ENCODE measurements around the gene LTN1.
"Not testable (repeated sequence)": the region's sequence is repeated elsewhere in the genome, so short reads cannot be mapped to it uniquely, and the experiment has no call there.

Gene LTN1

DNA sequence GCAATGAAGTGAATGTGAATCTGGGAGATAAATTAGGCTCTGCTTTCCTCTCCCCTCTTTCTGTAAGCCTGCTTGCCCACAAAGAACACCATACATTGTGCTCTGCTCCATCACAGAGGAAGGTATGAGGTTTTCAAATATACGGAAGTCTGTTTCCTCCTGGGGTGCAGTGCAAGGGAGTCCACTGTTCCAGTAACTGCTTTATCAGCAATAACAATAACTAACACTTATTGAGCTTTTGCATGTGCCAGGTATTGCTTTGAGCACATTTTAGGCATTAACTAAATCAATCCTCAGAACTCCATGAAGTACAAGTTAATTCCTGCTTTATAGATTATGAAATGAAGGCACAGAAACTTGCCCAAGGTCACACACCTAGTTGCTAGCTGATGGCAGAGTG is 10.0 kb downstream of the LTN1 start:
- DNase-seq: no peak

DNA sequence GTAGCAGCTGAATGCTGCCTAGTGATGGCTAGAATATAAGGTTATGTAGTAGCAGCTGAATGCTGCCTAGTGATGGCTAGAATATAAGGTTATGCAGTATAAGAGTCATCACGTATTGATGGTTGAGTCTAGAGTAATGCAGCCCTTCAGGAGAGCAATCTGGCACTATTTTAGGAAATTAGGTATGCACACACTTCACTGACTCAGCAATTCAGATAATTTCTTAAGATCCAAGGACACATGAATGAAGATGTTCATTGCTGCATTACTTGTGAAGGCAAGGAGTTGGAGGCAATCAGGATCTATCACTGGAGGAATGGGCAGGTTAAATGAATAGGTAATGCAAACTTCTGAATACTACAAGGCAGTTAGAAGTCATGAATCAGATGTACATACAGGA is 13.6 kb downstream of the LTN1 start:
- DNase-seq: no peak

DNA sequence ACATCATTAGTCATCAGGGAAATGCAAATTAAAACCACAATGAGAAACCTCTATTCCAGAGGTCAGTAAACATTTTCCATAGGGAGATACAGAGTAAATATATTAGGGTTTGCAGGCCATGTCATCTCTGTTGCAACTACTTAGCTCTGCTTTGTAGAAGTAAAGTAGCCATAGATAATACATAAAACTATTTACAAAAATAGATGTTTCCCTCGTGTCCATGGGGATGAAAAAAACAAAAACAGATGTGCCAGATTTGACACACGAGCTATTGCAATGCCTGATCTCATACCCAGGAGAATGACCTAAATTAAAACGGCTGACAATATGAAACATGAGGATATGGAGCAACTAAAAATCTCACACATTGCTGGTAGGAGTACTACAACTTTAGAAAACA is 17.3 kb downstream of the LTN1 start:
- DNase-seq: no peak

DNA sequence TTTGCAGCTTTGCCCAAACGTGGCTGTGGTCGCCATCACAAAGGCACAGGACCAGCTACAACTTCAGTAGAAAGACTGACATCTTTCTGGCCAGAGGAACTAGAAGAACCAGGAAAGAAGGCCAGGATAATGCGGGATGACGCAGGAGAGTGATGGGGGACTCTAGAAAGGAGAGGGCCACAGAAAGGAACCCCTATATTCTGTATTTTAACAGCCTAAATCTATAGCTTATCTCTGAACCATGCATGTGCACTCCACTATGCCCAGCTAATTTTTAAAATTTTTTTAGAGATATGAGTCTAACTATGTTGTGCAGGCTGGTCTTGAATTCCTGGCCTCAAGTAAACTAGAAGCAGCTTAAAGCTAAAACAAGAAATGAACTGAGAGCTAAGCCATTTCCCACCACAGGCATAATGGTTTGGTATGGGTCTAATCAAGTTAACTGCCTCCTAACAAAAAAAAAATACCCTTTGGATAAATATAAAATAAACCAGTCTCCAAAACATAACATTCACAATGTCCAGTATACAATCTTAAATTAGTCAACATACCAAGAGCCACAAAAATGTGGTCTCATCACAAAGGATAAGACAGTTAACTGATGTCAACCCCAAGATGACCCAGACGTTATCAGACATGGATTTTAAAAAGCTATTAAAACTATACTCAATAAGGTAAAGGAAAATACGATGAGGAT is 18.0 kb downstream of the LTN1 start:
- DNase-seq: no peak

DNA sequence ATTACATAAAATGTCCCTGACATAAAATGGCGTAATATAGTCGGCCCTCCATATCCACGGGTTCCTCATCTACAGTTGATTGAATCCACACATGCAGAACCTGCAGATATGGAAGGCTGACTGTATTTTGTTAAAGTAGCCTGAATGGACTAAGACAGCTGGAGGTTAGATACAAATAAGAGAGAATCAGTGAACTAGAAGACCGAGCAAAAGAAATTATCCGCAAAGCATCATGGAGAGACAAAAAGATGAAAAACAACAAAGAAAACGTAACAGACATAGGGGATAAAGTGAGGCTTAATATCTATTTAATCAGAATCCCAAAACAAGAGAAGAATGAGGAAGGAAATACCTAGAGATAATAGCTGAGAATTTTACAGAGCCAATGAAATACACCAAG is 20.3 kb downstream of the LTN1 start:
- DNase-seq: no peak

DNA sequence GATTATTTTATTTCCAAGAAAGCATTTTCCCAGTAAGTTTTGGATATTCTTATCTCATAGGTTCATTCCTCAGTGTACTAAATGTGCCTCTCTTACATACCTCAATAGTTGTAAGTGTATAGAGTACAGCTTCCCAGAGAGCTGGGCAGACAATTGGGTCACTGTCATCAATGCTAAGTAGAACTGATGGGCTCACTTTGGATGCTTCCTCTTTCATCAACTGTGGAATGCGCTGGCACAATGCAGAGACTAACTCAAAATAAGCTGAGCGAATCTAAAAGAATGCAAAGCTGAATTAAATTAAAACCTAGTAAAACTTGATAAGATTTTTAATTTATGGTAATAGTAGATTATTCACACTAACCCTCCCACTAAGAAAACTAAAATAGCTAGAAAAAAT is 21.5 kb downstream of the LTN1 start:
- no peak for DNase-seq

DNA sequence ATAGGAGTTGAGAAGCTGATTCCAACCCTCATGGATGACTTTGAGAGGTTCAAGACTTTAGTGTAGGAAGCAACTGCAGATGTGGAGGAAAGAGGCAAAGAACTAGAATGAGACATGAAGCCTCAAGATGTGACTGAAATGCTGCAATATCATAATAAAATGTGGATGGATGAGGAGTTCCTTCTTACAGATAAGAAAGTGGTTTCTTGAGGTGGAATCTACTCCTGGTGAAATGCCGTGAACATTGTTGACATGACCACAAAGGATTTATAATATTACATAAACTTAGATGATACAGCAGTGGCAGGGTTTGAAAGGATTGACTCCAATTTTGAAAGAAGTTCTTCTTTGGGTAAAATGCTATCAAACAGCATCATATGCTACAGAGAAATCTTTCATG is 28.8 kb downstream of the LTN1 start:
- DNase-seq: no peak

DNA sequence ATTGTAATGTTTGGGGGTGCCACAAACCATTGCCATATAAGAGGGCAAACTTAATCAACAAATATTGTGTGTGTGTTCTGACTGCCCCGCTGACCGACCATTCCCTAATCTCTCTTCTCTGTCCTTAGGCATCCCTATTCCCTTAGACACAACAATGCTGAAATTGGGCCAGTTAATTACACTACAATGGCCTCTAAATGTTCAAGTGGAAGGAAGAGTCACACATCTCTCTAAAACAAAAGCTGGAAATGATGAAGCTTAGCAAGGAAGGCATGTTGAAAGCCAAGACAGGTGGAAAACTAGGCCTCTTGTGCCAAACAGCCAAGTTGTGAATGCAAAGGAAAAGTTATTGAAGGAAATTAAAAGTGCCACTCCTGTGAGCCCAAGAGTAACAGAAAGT is 30.2 kb downstream of the LTN1 start:
- DNase-seq: no peak

DNA sequence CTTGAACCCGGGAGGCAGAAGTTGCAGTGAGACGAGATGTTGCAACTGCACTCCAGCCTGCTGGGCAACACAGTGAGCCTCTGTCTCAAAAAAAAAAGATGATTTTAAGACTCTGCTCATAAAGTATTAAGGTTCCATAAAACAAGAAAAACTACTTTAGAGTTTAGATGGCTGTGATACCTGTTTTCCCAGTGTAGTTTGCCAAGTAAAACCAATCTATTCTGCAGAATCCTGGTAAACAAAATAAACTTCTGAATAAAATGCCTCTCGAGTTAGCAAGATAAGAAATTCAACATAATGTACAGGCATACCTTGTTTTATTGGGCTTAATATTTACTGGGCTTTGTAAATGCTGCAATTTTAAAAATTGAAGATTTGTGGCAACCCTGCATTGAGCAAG is 30.8 kb downstream of the LTN1 start:
- no peak for DNase-seq

DNA sequence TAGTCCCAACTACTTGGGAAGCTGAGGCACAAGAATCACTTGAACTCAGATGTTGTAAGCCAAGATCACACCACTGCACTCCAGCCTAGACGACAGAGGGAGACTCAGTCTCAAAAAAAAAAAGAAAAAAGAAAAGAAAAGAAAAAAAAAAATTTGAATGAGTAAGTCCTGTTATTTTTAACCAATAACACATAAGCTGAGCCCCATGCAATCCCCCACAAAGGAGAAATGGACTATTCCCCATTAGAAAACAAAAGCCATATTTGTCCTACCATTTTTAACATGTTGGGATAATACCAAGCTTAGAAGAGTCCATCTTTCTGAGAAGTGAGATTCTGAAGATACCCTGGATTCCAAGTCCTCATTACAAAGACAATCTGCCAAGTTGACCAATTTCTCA is 32.4 kb downstream of the LTN1 start:
- no peak for DNase-seq

DNA sequence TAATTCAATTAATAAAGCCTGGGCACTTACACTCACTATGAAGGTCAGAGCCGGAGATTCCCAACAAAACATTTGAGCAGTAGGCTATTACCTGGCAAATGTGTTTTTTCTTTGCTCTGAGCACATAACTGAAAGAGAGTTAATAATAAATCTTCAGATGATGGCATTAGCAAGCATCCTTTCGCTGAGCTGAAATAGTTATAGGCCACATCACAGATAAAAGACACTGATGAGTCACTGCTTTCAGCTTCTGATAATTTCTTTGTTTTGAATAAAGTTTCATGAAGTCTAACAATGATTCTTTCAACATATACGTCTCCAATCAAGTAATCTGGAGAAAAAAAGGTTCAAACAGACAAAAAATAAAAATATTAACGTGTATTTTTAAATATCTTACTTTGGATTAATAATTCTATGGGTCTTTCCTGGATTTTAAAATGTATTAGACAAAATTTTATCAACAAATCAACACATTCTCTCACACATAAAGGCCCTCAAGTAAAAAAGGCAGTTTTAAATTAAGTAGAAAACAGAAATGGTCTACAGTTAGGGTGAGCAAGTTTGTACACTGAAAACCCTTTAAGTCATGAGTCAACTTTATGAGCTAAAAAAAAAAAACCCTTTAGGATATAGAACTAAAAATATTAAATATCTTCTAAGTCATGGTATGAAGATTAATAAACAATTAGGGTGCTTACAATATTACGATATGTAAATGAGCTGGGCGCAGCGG is 33.1 kb downstream of the LTN1 start:
- no peak for DNase-seq

DNA sequence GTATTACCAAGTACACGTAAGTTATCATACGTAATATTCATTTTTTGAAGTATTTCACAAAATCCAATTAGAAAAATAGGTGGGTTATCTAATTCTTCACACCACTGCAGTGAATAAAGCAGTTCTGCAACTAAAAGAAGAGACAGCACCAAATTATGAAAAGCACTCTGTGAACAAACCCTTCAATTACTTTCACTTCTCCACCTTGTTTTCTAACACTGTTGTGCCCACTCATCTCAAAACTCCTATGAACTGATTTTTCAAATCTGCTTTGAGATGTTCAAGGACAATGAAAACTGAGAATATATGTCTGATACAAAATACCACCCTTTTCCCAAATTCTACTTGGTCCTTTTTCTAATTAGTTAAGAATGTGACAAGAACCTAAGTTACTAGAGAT is 39.4 kb downstream of the LTN1 start:
- DNase-seq: no peak

DNA sequence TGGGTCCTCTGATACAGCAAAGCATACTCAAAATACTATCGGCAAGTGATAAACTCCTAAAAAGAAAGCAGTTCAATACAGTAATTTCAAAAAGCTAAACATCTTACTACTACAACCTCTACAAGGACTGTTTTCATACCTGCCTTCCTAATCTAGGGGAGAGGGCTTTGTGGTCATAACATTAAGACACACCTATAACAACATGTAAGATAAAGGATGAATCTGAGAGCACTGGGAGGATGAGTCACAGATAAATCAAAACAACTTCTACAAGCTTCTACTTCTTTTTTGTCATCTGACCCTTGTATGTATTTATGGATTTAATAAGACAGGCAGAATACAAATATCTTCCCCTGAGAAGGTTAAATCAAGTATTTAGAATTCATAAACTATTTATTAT is 40.0 kb downstream of the LTN1 start:
- no peak for DNase-seq

DNA sequence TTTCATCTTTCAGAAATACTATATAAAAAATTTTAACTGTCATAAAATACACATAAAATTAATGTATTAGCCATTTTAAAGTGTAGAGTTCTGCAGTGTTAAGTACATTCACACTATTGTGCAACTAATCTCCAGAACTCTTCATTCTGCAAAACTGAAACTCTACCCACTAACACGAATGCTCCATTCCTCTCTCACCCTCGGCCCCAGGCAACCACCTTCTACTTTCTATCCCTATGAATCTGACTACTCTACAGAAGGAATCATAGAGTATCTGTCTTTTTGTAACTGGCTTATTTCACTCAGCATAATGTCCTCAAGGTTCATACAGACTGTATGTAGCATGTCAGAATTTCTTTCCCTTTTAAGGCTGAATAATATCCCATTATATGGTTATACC is 43.4 kb downstream of the LTN1 start:
- no peak for DNase-seq

DNA sequence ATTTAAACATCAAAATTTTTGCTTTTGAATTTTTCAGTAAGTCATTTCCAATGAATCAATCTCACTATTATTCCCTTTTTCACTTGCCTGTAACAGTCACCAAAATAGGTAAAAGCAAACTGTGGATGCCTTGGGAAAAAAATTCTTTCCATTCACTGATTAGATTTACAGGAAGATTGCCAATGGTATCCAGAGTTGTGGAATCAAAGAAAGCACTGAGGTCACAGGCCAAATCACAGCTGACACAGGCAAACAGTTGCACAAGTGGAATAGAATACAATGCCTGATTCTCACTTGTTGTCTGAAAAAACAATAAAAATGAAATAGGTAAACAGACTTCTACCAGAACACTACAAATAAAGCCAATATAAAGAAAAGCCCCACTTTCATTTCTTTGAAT is 48.4 kb downstream of the LTN1 start:
- DNase-seq: no peak

DNA sequence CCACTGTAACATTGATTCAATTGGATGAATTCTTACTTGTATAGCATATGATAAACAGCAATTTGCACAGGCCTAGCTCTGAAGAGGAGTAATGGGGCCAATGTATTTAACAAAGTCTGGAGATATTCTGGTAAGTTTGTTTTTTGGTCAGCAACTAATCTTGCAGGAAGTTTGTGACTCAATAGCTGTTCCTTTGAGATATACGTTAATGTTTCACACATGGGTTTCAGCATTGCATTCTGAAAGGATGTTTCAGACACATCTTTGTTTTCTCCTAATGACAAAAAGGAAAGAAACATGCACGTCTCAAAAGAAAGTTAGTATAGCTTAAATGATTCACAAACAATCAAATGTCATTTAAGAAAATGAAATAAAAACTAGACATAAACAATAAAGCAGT is 49.0 kb downstream of the LTN1 start:
- DNase-seq: no peak

DNA sequence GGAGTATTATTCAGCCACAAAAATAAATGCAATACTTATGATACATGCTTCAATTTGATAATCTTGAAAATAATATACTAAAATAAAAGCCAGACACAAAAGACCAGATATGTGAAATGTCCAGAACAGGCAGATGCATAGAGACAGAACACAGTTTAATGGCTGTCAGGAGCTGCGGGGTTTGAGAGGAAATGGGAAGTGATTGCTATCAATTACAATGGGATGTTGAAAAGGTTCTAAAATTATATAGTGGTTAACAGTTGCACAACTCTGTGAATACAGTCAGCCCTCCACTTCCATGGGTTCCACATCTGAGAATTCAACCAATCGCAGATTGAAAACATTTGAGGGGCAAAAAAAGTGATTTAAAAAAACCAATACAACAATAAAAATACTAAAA is 54.0 kb downstream of the LTN1 start:
- no peak for DNase-seq

DNA sequence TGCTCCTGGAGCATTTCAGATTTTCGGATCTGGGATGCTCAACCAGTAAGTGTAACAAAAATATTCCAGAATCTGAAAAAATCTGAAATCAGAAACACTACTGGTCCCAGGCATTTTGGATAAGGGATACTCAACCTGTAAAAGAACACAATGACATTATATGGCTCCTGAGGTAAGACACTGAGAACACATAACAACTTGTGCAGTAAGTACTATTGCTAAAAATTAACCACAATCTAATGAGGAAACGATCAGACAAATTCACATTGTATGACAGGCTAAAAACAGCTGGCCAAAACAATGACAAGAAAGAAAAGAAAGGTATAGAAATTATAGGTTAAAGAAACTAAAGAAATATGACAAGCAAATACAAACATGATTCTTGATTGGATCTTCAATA is 54.9 kb downstream of the LTN1 start:
- no peak for DNase-seq

DNA sequence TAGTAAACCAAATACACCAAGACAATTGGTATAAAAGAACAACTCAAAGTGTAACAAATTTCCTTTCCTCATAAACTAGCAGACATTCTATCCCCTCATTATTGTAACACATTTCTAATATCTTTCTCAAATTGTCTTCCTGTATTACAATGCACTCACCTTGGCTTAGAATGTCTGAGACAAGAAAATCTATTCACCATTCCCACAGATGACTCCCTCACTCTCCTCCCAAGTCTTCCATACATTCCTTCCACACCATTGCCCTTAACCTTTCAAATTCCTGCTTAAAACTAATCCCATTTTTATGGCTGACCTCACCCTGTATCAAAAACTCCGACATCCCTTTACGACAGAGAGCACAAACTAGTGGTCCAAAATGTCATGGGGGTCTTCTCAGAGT is 56.0 kb downstream of the LTN1 start:
- DNase-seq: no peak

DNA sequence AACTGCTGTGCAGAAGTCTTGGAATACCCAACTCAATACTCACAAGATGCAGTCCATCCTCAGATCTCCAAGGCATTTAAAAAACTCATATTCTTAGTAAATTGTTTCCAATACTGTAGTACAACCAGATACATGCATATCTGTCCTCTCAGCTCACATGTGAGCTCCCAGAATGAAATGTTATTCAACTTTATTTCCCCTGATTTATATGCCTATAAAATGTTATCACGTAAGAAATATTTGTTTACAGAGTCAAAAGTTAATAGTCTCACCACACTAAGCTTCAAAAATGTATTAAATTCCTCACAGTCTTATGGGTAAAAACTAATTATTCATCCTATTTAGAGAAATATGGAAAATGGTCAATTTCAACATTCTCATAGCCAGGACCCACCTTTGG is 56.6 kb downstream of the LTN1 start:
- DNase-seq: no peak

DNA sequence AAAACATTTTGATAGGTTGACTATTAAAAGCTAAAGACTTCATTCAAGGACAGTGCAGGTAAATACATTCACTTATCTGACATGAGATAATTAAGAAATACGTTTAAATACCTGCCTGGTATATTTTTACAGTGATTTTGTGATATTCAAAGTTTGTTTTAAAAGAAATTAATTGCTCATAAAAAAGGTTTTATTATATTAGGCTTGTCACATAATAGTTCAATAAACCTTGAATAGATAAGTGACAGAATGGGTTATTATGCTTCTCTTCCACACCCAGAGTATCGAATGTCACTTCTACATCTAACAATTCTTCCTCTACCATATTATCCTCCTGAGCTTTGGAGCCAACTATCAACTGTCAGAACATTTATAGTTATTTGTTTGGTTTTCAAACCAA is 60.0 kb downstream of the LTN1 start:
- no peak for DNase-seq

DNA sequence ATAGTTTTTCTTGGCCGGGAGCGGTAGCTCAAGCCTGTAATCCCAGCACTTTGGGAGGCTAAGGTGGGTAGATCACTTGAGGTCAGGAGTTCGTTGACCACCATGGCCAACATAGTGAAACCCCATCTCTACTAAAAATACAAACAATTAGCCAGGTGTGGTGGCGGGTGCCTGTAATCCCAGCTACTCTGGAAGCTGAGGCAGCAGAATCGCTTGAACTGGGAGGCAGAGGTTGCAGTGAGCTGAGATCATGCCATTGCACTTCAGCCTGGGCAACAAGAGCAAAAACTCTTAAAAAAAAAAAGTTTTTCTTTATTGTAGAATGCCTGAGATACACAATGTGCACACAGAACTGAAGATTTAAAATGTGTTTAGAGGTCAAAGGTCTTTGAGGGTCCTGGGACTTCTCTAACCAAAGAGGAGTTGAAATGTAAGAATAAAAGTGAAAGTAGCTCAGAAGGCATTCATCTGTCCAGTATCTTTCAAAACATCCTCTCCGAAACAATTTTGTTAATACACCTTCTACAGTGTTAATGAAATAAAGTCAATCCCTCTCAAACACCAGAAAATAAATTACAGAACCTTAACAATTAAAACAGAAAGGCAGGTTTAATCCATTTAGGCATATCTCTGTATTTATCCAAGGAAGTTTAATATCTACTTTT is 60.8 kb downstream of the LTN1 start:
- not testable (repeated sequence) for DNase-seq

DNA sequence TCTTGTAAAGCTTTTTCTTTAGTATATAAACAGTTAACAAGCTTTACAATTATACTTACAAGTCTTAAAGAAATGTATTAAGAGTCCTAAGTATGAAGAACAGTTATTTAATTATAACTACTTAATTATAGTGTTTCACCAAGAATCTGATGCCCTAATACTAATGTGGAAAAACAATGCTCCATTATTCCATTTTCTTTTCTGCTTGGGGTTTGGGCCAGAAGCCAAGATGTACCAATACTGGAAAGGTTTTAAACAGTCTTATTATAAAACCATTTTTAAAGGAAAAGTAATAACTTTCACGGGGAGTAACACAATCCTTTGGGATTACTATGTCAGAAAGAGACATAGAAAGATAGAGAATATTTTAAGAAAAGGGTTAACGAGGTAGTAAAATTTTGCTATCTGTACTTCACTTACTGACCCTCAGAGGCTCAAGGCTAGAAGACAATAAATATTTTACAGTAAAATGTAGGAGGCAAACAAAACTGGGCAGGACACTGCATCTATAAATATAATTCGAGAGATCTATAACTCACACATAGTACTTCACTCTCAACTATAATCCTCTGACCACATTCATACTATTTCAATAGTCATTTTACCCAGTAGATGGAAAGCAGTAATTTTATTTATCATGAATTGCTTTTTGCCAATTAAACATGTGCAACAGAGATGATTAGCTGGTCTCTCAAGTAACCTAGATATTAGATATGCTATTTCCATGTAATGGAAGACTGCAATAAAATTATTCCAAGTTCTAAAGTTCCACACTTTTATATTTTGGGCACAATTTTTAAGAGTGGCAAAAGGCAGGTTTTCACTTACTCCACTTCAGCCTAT is 63.9 kb downstream of the LTN1 start:
- no peak for DNase-seq

Measured in right kidney (tissue), 1 donor.